Stimulated activated naive CD4-positive, alpha-beta T cell (primary cell): ENCODE measurements around the gene VMP1.
"Not testable (repeated sequence)": the region's sequence is repeated elsewhere in the genome, so short reads cannot be mapped to it uniquely, and the experiment has no call there.

Experiments used
- DNase-seq, 6 experiments: peaks; one replicate each; lab custom pipeline; 2025; lab: John Stamatoyannopoulos, UW

The VMP1 gene

DNA sequence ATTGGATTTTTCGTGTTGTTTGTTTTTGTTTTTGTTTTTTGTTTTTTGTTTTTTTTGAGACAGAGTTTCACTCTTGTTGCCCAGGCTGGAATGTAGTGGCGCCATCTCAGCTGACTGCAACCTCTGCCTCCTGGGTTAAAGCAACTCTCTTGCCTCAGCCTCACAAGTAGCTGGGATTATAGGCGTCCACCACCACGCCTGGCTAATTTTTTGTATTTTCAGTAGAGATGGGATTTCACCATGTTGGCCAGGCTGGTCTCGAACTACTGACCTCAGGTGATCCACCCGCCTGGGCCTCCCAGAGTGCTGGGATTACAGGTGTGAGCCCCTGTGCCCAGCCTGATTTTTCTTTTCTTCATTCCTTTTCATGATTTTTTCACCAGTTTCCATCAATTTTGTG, 73.1 kb downstream of the VMP1 start:
- DNase-seq, result not testable (repeated sequence)

DNA sequence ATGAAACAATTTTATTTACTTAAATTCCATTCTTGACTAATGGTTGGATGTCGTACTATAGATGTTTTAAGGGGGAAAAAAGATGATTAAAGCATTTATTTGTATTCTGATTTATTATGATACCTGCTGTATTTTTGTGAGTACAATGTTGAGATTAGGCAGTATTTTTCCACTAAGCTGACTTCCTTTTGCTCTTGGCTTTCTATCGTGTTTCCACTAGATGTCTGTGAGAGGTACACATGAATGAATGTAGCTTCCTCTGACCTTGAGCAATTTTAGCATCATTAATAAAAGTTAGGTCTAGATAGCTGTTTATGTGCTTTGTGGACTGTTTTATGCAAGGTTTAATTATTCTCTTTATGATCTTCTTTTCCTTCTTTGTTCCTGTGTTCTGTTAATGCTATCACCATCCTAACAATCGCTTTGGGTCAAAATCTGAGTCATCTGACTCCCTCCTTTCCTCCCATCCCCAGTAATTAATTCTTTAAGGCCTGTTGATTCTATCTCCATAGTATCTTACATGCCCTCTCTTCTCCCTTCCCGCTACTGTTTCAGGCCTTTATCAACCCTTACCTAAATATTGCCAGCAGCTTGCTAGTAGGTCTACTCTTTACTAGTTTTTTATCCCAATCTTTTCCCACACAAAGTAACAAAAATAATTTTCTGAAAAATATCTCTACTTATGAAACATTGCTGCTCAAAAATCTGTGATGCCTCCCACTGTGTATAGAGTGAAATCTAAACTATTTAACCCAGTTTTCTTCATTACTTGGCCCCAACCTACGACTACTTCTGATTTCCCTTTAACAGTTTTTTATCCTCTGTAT, 76.0 kb downstream of the VMP1 start:
- peak in 3 of 6 experiments; percentile 1 to 15 (median 9) for DNase-seq

DNA sequence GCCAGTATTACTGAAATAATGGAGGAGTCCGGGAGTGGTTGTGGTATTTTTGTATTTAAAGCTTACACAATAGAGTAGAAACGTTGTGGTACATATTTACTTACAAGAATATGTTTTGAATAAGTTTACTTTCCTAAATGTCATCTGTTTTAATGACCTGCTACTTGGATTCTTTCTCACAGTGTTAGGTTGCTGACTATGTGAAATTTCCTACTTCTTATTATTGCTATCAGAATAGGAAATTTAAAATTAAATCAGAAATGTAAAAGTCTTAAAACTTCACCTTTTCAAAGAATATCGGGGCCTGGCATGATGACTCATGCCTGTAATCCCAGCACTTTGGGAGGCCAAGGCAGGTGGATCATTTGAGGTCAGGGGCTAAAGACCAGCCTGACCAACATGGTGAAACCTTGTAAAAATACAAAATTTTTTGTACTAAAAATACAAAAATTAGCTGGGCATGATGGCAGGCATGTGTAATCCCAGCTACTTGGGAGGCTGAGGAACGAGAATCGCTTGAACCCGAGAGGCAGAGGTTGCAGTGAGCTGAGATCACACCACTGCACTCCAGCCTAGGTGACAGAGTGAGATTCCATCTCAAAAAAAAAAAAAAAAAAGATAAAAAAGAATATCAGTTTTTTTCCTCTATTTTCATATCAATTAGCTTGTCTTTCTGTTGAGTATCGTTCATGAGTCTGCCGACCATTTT, 77.8 kb downstream of the VMP1 start:
- no peak for DNase-seq

DNA sequence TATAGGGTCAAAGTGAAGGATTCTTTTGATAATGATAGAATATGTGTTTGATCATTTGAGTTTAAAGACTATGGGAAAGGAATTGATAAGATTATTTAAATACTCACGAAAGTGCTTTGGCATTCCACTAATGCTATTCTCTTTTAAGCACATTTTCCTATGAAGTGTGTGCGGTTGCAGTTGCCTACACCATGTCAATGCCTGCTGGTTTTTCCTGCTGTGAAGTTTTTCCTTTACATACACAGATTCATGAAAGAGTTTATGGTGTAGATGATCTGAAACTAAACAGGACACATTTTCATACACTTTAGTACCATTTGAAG, 78.7 kb downstream of the VMP1 start:
- DNase-seq, result no peak

DNA sequence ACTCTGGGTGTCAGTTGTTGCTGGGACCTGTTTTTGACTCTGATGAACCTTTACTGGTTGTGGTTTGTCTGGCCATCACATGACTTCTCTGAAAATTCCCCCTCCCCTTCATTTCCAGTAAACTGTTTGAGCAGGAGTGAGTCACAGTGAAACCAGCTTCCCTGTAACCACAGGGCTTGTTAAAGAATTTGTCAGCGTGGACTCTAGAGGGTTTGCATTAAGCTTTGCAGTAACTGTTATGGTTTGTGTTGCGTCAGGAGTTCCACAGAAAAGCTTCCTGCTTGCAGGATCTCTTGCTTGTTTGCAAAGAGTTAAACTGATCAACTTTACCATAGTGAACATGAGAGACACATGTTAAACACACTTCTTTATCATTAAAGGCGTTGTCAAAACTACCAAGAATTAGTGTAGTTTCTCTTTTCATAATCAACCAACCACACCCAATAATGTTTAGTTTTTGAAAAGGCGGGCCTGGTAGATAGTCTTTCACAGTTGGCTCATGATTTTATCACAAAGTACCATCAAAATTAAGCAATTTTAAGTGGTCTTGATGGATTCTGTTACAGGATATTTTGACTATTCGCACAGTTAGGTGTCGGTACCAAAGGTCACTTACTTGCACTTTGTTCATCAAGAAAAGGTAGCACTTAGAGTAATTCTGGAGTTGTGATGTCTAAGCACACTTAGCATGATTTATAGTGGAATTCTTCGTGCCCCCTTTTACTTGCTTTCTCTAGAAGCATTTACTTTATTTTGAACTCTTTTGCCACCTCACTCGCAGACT, 79.3 kb downstream of the VMP1 start:
- peak; percentile 22 to 92 (median 72) for DNase-seq

DNA sequence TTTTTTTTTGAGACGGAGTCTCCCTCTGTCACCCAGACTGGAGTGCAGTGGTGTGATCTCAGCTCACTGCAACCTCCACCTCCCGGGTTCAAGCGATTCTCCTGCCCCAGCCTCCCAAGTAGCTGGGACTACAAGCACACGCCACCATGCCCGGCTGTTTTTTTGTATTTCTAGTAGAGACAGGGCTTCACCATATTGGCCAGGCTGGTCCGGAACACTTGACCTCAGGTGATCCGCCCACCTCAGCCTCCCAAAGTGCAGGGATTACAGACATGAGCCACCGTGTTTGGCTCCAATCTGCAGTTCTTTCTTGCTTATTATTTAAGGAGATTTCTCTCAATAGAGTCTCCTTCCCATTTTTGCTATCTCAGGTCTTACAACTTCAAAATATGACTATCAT, 82.4 kb downstream of the VMP1 start:
- not testable (repeated sequence) for DNase-seq

DNA sequence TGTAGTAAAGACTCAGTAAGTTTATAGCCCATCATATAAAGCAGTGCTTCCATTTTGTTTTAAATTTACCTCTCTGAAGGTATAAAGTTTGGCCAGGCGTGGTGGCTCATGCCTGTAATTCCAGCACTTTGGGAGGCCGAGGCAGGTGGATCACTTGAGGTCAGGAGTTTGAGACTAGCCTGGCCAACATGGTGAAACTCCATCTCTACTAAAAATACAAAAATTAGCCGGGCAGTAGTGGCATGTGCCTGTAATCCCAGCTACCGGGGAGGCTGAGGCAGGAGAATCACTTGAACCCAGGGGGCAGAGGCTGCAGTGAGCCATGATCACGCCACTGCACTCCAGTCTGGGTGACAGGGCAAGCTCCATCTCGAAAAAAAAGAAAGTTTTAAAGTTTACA, 83.0 kb downstream of the VMP1 start:
- not testable (repeated sequence) for DNase-seq

DNA sequence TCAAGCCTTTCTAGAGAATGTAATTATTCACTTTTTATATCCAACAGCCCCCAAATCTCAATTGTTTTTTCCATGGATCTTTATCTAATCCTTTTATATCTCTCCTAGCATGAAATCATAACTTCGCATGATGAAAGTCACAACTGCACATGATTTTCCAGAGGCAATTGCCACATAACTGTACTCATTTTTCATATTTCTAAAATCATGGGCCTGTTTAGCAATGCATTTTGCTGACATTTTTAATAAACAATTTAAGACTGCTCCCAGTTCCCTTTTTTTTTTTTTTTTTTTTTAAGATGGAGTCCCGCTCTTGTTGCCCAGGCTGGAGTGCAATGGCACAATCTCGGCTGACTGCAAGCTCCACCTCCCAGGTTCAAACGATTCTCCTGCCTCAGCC, 83.5 kb downstream of the VMP1 start:
- DNase-seq, result no peak

DNA sequence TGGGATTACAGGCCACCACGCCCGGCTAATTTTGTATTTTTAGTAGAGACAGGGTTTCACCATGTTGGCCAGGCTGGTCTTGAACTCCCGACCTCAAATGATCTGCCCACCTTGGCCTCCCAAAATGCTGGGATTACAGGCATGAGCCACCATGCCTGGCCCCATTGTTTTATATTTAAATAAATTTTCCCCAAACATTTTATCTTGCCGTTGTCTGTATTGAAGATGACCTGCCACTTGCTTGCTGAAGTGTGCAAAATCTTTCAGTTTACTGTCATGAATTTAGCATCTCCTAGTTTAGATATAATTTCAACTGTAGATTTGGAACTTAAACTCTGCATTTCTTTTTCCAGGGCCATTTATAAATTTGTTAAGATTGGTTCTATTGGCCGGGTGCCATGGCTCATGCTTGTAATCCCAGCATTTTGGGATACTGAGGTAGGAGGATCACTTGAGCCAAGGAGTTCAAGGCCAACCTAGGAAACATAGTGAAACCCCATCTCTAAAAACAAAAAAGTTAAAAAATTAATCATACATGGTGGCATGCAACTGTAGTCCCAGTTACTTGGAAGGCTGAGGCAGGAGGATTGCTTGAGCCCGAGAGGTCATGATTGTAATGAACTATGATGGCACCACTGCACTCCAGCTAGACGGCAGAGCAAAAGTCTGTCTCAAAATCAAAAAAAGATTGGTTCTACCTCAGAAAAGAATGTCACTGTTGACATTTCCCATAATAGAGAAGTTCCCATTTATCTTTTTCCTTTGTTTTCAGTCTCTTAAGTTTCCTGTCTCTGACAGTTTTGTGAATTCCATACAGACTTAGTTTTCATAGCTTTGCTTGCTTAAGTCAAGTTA, 84.4 kb downstream of the VMP1 start:
- DNase-seq, result no peak

DNA sequence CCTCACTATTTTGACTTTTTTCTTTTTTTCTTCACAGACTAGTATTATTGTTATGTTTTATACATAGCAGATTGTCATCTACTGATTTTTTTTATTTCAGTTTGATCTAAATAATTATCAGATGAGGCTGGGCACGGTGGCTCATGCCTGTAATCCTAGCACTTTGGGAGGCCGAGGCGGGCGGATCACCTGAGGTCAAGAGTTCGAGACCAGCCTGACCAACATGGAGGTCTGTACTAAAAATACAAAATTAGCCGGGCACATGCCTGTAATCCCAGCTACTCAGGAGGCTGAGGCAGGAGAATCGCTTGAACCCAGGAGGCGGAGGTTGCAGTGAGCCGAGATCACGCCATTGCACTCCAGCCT, 85.0 kb downstream of the VMP1 start:
- not testable (repeated sequence) for DNase-seq

DNA sequence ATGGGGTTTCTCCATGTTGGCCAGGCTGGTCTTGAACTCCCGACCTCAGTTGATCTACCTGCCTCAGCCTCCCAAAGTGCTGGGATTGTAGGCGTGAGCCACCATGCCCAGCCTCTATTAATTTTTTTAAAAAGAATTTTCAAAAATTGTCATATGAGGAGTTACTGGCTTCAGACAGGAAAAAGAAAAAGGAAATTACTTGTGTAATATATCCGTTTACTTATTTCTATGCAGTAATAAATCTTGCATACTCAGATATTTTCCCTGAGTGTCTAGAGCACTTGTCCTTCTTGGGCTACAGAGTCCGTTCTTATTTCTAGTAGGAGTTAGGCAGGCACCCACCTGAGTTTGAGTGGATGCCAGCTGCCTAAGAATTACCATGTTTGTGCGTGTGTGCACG, 85.8 kb downstream of the VMP1 start:
- no peak for DNase-seq

DNA sequence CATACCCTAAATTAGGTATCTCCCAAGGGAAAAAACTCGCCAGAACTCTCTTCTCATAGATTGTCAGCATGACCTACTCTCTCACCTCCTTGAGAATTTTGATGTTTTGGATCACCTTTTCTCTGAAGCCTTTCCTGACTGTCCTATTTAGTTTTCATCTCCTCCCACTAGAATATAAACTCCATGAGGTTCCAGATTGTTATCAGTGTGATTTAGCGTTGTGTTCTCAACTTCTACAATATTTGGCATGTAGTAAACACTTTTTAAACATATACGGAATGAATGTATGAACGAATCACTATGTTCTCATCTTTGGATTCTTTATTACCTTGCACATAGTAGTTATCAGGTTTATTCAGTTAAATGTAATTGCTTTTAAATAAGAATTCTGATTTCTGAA, 88.7 kb downstream of the VMP1 start:
- DNase-seq, result no peak

DNA sequence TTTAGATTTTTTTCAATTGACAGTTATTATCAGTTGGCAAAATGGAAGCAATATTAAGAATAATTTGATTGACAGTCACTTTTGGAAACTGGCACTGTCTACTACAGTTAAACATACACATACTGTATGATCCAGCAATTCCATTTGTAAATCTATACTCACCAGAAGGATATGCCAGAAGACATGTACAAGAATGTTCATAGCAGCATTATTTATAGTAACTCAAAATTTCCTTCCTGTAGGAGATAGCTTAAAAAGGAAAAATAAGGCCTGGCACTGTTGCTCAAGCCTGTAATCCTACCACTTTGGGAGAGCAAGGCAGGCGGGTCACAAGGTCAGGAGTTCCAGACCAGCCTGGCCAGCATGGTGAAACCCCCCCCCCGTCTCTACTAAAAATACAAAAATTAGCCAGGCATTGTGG, 89.3 kb downstream of the VMP1 start:
- DNase-seq, result no peak

DNA sequence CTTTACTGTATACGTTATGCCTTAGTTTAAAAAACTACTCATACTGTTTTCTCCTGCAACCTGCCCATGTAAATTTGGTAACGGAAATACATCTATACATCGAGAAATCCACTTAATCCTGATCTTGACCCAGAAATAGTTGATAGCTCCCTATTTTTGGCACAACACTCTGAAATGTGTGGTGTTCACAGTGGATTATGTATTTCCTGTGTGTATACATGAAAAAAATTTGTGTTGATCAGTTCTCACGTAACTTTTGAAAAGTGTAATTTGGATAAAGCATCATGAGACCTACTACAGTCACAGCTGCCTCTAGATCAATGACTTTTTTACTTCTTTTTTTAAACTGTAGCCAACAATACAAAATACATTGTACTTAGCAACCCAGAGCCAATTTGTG, 90.7 kb downstream of the VMP1 start:
- no peak for DNase-seq

DNA sequence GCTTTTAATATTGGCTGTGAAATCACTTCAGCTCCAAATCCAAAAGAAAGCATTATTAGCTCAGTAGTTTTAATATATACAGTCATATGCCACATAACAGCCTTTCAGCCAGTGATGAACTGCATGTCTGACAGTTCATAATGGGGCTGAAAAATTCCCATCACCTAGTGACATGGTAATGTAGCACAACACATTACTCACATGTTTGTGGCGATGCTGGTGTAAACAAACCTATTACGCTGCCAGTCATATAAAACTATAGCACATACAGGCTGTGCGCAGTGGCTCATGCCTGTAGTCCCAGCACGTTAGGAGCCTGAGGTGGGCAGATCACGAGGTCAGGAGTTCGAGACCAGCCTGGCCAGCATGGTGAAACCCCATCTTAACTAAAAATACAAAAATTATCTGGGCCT, 93.1 kb downstream of the VMP1 start:
- no peak for DNase-seq

DNA sequence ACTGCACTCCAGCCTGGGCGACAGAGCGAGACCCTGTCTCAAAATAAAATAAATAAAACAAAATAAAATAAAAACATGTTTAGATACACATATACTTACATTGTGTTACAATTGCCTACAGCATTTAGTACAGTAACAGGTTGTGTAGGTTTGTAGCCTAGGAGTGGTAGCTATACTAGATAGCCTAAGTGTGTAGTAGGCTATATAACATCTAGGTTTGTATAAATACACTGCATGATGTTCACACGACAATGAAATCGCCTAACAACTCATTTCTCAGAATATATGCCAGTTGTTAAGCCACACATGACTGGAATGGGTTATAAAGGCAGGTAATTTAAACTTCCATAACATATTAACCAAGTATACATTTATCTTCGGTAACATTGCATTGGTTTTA, 94.7 kb downstream of the VMP1 start:
- DNase-seq, result no peak

DNA sequence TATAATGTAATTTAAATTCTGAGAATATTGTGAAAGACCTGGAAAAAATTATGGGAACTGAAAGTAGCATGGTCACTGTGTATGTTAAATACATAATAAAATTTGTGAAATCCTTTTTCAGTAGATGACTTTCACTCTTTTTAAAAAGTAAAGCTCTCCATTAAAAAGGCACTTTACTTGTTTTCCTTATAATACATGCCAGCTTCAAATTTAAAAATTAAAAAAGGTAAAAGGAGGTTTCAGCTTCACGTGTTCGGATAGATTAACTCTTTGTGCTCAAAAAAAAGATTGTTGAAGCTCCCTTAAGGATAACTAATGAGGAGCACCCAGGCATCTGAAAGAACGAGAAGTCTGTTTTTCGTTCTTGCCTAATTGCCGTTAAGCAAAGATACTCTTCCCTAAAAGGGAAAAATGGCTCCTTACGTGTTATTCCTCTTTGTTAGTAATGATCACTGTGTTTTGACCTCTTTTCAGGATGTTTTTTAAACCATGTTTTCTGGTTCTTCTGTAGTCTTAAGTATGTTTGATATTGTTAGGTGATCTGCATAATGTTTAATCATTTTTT, 97.5 kb downstream of the VMP1 start:
- DNase-seq, result no peak

DNA sequence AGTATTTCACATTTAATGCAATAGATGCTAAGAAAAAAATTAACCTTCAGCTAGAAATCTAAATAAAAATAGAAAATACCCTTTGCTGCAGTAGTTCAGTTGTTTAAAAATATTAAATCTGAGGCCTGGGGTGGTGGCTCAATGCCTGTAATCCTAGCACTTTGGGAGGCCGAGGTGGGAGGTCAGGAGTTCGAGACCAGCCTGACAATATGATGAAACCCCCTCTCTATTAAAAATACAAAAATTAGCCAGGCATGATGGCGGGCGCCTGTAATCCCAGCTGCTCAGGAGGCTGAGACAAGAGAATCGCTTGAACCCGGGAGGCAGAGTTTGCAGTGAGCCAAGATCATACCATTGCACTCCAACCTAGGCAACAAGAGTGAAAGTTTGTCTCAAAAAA, 98.9 kb downstream of the VMP1 start:
- DNase-seq, result not testable (repeated sequence)

DNA sequence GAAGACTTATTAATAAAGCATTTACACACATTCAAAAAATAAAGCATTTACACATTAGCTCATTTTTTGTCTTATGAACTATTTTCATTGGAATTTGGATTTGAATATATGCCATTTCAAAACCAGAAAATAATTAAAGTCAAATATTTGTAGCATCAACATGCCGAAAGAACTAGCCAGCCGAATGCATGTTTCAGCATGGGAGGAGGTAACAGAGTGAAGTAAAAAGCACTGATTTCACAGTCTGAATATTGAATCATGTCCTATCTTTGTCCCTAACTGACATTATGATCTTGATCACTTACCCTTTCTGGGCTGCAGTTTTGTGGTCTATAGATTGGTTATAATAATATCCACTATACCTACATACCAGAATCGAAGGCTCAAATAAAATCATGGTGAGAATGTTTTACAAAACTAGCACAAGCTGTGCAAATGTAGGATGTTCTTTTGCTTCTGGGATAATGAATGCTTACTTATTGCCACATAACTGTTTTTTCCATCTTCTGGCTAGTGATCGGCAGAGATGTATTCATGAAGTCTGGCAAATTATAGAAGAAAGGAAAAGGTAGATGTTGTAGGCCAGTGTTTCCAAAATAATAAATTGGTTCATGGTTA, 100.5 kb downstream of the VMP1 start:
- no peak for DNase-seq

DNA sequence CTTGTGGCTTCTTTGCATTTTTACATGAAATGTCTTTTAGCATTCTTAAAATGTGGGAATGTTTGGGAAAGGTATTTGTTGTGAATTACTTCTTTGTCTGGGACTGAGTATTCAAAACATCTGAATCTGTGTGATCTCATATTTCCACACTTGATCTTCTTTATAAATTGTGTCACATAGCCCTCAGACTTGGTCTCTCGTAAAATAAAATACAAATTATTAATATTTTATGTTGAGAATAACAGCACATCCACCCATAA, 103.4 kb downstream of the VMP1 start:
- no peak for DNase-seq

DNA sequence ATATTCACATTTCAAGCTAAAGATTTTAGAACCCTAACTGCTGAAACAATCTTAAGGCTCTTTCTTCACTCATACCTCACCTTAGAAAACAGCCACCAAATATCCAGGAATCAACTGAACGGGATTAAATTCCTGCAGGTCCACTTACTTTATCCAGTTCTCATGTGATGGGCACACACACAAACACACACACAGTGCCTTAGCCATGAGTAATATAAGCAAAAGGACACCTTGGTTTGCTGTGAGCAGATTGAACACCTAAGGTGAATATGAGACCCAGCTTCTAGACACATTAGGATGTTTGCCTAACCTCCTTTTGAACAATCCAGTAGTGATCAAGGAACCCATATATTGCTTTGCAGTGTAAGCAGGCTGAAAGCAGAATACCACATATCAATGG, 103.8 kb downstream of the VMP1 start:
- no peak for DNase-seq

DNA sequence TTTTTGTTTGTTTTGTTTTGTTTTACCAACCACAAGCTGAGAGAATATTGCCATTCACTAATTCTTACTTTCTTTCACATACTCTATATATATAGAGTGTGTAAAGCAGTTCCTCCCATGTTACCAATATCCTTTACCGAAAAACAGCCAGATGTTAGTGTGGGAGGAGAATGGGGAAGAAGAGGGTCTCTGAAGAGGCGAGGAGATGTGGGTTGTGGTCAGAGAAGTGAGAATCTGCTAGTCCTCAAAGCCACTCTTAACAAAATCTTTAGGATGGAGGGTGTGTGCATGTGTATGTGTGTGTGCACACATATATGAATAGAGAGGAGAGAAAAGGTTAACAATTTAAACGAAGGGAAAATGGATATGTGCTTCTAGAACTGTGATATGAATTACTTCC, 104.7 kb downstream of the VMP1 start:
- no peak for DNase-seq
